Esophagus squamous epithelium (tissue), 5 donors: Measurements from ENCODE around the gene KCNS1. TPM values are rescaled to one million over a fixed set of nuclear protein-coding genes. Genes with fewer than 3 reads are reported as not detected.

Source experiments
- DNase-seq: peaks from one replicate; lab custom pipeline; 2025; lab: John Stamatoyannopoulos, UW
- H3K27ac ChIP-seq, 4 donors: fragments of 200-600 bp; sonication (generic); one replicate each; pipeline ENCODE4 v1.5.1; 2016 to 2019; ENCODE audit warnings: mild to moderate bottlenecking in 1 of 4
- H3K27me3 ChIP-seq, 4 donors: fragments of 200-600 bp; sonication (generic); 1 replicate in 3 of 4; 2 replicates in 1 of 4; pipeline versions ENCODE4 v1.5.1 to v1.6.0; 2017 to 2021; ENCODE audit warnings: antibody characterized with exemption in 1 of 4
- H3K36me3 ChIP-seq, 3 donors: fragments of 200-600 bp; sonication (generic); one replicate each; pipeline ENCODE4 v1.5.1; 2016 to 2019
- H3K4me1 ChIP-seq, 3 donors: fragments of 200-600 bp; sonication (generic); one replicate each; pipeline ENCODE4 v1.5.1; 2017 to 2019
- H3K4me3 ChIP-seq, 4 donors: fragments of 200-600 bp; sonication (generic); 1 replicate in 3 of 4; 2 replicates in 1 of 4; pipeline ENCODE4 v1.5.1; 2016 to 2019; ENCODE audit warnings: mild to moderate bottlenecking in 2 of 4, moderate library complexity in 1 of 4
- H3K9me3 ChIP-seq, 3 donors: fragments of 200-600 bp; sonication (generic); one replicate each; pipeline ENCODE4 v1.5.1; 2016 to 2019
- POLR2A ChIP-seq, 4 donors: fragments of 450-650 bp; IDR thresholded peaks; one replicate each; pipeline ENCODE4 v1.6.1; 2017; ENCODE audit warnings: antibody characterized with exemption in 4 of 4, mild to moderate bottlenecking in 4 of 4, moderate library complexity in 3 of 4
- WGBS, 2 donors: methylation state at CpG; one replicate each; pipeline ENCODE4 v1.1.5; 2018; 5-methylcytosine and 5-hydroxymethylcytosine counted together
- intact Hi-C: fragments of 100-400 bp; cut with DNase I; formaldehyde crosslinking; loops from one replicate; pipeline ENCODE4 v1.15.0; 2022
- total RNA-seq, 4 donors: library from RNA; depleted of rRNA; stranded (reverse); fragments of >200 nt; gene quantifications; one replicate each; pipeline ENCODE4 v1.1.0, GENCODE V29; 2016
- TF ChIP-seq, protein P1 (sequence below), 6 experiments: fragments of 450-650 bp in 4 of 6; fragments of 200-600 bp in 2 of 6; sonication (generic) in 2 of 6; IDR thresholded peaks; one replicate each; pipeline ENCODE4 v1.5.1; 2016 to 2019; ENCODE audit warnings: antibody characterized with exemption in 6 of 6, mild to moderate bottlenecking in 4 of 6, moderate library complexity in 4 of 6
- donor health status: DM: yes; HTN: yes; CAD: no.

KCNS1 gene
- total RNA-seq, 4 donors from 2014 or later, result 0.22 to 0.80 (median 0.29) TPM; not detected in 1

DNA sequence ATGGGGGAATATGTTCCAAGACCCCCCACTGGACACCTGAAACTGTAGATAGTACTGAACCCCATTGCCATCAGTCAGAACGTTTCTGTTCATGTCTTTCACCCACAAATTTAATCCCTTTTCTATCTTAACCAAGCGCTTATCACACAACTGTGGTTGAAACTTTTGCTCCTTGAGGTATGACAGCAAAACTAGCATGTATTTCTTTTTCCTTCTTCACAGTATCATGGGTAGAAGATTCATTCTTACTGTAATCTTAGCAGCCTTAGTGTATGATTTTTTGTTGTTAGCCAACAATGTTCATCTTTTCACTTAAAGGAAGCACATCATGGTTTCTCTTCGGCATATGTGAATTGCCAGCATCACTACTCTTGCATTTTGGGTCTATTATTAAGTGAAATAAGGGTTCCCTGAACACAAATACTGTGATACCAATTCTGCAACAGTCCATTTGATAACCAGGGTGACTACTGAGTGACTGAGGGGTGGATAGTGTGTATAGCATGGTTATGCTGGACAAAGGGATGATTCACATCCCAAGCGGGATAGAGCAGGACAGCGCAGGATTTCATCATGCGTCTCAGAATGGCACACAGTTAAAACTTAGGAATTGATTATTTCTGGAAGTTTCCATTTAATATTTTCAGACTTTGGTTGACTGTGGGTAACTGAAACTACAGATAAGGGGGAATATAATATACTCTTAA is 41.8 kb downstream of the KCNS1 start:
- Histone ChIP-seq H3K4me1 (no peaks in the 10 kb centered on the region), H3K27ac (no peak overlapping the region), H3K4me3 (no peak overlapping the region), H3K36me3 (peaks cover 0 to 34% (median 5%) of the 10 kb centered on the region in 3 donors), H3K9me3 (no peaks in the 10 kb centered on the region), H3K27me3 (no peaks in the 10 kb centered on the region)
- intact Hi-C loops, result no loop called here
- 75 to 84% methylated on average over 6 of the region's 6 CpGs for WGBS, 2 donors
- DNase-seq, result no peak
- TF ChIP-seq POLR2A (IDR thresholded peaks at IDR 0.05), result no peak
- TF ChIP-seq, protein P1, sequence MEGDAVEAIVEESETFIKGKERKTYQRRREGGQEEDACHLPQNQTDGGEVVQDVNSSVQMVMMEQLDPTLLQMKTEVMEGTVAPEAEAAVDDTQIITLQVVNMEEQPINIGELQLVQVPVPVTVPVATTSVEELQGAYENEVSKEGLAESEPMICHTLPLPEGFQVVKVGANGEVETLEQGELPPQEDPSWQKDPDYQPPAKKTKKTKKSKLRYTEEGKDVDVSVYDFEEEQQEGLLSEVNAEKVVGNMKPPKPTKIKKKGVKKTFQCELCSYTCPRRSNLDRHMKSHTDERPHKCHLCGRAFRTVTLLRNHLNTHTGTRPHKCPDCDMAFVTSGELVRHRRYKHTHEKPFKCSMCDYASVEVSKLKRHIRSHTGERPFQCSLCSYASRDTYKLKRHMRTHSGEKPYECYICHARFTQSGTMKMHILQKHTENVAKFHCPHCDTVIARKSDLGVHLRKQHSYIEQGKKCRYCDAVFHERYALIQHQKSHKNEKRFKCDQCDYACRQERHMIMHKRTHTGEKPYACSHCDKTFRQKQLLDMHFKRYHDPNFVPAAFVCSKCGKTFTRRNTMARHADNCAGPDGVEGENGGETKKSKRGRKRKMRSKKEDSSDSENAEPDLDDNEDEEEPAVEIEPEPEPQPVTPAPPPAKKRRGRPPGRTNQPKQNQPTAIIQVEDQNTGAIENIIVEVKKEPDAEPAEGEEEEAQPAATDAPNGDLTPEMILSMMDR (IDR thresholded peaks at IDR 0.05), result no peak

DNA sequence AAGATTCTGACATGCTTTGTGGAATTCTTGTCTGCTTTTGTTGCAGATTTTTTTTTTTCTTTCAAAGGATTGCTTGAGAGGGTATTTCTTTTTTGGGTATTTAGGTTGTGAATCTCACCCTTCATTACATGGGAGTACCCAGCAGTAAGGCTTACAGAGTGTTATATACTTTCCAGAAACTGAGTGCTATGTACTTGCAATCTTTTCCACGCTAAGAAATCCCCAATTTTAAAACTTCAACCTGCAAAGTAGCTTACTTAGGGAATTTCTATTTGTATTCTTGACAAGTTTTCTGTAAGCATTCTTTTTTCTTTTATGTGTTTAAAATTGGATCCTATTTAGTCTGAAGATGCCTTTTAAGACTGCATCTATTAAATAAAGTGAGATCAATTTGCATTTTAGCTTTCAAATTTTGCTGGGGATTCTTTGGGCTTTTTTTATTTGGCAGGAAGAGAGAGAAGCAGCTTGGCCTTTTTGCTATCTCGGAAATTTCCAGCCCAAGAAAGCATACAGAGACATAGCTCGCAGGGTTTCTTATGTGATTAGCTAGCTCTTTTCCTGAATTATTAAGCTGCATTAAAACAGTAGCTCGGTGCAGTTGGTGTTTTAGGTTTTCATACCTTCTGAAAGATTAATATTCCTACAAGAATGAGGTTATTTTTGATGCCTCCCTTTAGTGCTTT is 42.6 kb downstream of the KCNS1 start:
- Histone ChIP-seq H3K4me1 (no peaks in the 10 kb centered on the region), H3K36me3 (peaks cover 0 to 42% (median 5%) of the 10 kb centered on the region in 3 donors), H3K27me3 (no peaks in the 10 kb centered on the region), H3K27ac (no peak overlapping the region), H3K9me3 (no peaks in the 10 kb centered on the region), H3K4me3 (no peak overlapping the region)
- intact Hi-C loops, result no loop called here
- TF ChIP-seq, protein P1 (IDR thresholded peaks at IDR 0.05), result no peak
- no peak for TF ChIP-seq POLR2A (IDR thresholded peaks at IDR 0.05)
- DNase-seq, result no peak
- 78 to 80% methylated on average over 4 of the region's 4 CpGs for WGBS, 2 donors

DNA sequence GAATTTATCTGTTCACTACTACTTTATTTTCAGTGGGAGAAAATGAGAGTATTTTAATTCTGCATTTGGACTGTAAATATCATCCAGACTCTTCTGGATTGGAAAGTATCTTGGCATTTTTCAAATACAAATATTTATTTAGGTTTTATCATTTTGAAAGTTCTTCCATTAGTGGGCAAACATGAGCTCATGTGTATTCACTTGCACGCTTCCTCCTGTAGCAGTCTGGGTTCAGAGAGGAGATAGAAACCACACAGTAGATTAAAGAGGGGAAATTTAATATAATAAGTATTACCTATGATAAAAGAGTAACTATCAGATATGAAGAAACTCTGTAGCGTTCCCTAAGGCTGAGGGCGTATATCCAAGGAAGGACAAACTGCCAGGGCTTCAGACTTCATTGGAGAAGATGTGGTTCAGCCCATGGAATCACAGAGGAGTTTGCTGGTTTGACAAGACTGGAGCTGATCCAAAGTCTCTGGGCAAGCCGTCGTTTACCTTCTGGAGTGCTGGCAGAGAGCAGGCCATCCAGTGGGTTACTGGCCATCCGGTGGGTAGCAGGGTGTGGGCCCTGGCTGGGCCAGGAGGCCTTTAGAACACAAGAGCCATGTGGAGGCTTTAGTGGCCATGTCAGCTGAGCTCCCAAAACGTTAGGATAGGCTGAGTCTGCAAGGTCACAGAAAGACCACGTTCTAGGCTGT is 44.3 kb downstream of the KCNS1 start:
- WGBS, 2 donors, result 73 to 84% methylated on average over 7 to 8 of the region's 8 CpGs
- H3K4me1 ChIP-seq, result no peaks in the 10 kb centered on the region
- DNase-seq, result no peak
- TF ChIP-seq POLR2A (IDR thresholded peaks at IDR 0.05), result no peak
- TF ChIP-seq, protein P1 (IDR thresholded peaks at IDR 0.05), result no peak
- H3K27ac ChIP-seq, result no peak overlapping the region
- no peaks in the 10 kb centered on the region for H3K27me3 ChIP-seq
- intact Hi-C loops, result no loop called here
- no peak overlapping the region for H3K4me3 ChIP-seq
- H3K36me3 ChIP-seq, result peaks cover 0 to 40% (median 5%) of the 10 kb centered on the region in 3 donors
- no peaks in the 10 kb centered on the region for H3K9me3 ChIP-seq

DNA sequence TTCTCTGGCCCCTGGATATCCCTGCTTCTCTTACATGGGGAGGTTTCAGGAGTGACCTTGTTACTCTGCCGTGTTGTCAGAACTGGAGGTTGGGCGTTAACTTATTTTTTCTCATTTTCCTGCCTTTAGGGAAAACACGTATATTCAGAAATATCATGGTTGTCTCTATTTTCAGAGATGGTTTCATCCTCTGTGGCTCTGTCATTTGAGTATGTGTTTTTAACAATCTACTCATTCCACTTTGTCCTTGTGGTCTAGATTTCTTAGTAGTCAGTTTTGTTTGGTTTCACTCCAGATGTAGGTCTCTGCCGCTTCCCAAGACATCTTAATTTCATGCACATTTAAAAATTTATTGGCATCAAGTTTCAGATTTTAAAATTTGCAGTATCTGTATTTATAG is 45.9 kb downstream of the KCNS1 start:
- no peak for DNase-seq
- no peaks in the 10 kb centered on the region for H3K9me3 ChIP-seq
- TF ChIP-seq, protein P1 (IDR thresholded peaks at IDR 0.05), result no peak
- no peak for TF ChIP-seq POLR2A (IDR thresholded peaks at IDR 0.05)
- H3K36me3 ChIP-seq, result peaks cover 0 to 40% (median 5%) of the 10 kb centered on the region in 3 donors
- 71 to 96% methylated on average over 4 of the region's 4 CpGs for WGBS, 2 donors
- peaks cover 0 to 3% (median 0%) of the 10 kb centered on the region in 3 donors for H3K4me1 ChIP-seq
- no peak overlapping the region for H3K4me3 ChIP-seq
- H3K27ac ChIP-seq, result no peak overlapping the region
- no peaks in the 10 kb centered on the region for H3K27me3 ChIP-seq
- intact Hi-C loops, result no loop called here
